Stimulated activated CD8-positive, alpha-beta memory T cell treated with anti-CD3 and anti-CD28 coated beads, Interleukin-15, amount 100 ng/mL, for 1 hour (primary cell): Measurements from ENCODE around the gene HSPA9.
"Not testable (repeated sequence)": the region's sequence is repeated elsewhere in the genome, so short reads cannot be mapped to it uniquely, and the experiment has no call there.

Experiments
- DNase-seq: peaks from one replicate; pipeline ENCODE4 v3.0.0-alpha.2; 2020; ENCODE audit warnings: low read depth

Gene HSPA9

DNA sequence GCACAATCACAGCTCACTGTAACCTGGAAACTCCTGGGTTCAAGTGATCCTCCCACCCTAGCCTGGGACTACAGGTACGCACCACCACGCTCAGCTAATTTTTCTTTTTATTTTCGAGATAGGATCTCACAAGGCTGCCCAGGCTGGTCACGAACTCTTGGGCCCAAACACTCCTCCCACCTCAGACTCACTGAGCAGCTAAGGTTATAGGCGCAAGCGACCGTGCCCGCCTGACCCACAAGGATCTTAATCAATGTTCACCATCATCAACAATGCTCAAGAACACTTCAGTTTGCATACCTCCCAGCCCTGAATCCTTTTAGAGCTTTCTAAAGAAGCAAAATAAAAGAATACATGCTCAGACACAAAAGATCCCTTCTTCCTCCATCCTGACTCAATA lies 45.4 kb downstream of the HSPA9 start:
- DNase-seq = no peak

DNA sequence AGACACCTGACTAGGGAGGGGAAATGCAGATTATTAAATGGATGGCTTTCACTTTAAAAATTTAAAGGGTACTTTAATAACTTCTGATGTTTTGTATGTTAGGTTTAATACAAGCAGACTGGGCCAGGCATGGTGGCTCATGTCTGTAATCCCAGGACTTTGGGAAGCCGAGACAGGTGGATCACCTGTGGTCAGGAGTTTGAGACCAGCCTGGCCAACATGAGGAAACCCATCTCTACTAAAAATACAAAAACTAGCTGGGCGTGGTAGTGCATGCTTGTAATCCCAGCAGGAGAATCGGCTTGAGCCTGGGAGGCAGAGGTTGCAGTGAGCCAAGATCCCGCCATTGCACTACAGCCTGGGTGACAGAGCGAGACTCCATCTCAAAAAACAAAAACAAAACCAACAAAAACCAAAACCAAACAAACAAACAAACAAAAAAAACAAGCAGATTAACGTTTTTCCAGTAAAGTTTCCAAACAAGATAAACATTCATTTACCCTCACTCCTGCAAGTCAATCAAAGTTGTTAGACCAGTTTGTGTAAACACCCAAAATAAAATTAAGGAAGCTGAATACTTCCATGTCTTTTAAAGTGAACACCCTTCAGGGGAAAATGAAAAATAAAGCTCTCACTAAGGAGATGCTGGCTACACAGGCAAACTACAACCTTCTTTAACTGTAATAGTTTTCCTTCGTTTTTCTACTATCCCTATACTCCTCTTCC lies 46.3 kb downstream of the HSPA9 start:
- no peak for DNase-seq

DNA sequence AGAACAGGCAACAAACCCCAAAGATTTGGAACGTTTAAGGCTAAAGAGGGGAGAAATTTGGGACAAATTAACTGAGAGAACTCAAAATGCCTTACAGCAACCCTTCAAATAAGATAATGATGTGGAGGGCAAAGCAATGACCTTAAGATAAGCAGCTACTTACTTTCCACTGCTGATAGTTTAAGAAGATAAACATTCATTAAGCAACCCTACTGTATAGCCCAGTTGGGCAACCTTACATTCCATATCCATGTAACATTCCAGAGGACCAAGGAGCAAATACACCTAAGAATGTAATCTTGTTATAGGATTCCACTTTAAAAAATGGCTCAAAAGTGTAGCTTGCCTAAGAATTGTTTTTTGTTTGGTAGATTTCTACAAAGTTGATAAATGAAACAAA lies 47.0 kb downstream of the HSPA9 start:
- DNase-seq = no peak

DNA sequence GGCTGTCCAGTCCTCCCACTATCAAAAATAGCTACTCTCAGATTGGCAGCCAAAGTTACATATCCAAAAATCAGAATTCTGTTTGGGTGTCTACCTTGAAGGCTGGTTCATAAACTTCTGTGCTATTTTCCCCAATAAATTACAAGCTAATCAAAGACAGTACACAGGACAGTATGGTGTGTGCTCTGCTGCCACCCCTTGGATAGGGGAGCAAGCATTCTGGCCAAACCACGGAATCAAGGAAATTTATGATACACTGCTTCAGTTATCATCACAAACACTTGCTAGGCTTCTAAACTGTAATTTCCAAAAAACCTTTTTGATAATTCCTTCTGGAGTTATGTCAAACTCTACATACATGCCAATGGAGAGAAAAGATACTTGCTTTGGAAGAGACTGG lies 48.0 kb downstream of the HSPA9 start:
- DNase-seq = no peak

DNA sequence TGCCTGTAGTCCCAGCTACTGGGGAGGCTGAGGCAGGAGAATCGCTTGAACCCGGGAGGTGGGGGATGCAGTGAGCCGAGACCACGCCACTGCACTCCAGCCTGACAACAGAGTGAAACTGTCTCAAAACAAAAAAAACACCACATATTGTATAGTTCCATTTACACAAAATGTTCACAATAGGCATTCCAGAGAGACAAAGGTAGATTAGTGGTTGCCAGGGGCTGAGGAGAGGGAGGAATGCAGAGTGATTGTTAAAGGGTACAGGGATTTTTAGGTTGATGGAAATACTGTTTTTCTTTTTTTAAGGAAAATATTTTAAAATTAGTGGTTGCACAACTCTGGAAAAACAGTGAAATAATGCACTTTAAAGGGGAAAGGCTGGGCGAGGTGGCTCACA lies 51.8 kb downstream of the HSPA9 start:
- no peak for DNase-seq

DNA sequence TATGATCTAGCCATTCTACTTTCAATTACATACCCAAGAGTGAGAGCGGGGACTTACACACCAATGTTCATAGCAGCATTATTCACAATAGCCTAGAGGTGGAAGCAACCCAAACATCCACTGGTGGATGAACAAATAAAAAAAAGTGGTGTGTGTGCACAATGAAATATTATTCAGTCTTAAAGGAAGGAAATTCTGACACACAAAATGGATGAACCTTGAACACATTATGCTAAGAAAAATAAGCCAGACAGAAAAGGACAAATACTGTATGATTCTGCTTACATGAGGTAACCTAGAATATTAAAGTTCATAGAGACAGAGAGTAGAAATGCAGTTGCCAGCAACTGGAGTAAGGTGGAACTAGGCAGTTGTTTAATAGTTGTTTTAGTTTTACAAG lies 54.2 kb downstream of the HSPA9 start:
- DNase-seq = no peak

DNA sequence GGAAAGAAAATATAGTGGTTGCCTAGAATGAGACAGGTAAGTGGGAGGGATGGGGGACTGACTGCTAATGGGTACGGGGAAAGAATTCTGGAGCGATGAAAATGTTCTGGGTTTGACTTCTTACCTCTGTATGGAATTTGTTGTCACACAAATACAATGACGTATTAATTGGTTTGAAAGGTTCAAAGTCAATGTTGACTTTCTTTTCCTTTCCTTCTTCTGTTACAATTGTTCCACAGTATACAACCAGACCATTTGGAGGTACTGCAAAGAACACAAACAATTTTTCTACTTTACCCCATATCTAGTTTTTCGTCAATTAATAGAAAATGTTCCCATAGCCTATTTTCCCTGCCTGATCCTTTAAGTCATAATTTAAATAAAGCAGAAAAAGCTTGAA lies 57.8 kb downstream of the HSPA9 start:
- no peak for DNase-seq

DNA sequence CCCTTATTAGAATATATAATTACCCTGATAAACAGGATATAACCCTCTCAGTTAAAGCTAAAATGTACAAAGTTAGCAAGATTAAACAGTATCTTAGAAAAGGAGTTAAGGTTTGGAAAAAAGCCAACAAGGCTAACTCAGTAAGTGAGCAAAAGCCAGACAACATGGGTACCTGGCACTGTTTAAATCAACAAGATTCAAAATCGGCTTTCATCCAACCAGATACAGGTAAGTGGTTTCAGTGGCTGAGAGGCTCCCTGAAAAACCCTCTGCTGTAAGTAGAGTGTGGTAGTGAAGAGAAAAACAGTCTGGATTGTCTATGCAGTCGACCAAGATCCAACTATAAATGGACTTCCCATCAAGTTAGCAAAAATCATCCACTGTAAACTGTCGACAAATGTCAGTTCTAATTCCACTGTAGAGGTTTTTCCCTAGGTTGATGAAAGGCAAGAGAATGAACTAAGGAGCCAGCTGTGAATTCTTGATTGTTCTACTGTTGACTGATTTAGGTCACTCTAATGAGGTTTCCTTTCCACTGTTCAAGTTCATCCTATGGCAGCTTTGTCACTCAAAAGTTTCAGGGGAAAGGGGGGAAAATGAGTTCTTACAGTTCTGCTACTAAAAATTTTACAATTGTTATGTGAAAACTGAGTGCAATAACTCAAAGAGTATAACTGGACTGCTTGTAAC lies 59.5 kb downstream of the HSPA9 start:
- no peak for DNase-seq

DNA sequence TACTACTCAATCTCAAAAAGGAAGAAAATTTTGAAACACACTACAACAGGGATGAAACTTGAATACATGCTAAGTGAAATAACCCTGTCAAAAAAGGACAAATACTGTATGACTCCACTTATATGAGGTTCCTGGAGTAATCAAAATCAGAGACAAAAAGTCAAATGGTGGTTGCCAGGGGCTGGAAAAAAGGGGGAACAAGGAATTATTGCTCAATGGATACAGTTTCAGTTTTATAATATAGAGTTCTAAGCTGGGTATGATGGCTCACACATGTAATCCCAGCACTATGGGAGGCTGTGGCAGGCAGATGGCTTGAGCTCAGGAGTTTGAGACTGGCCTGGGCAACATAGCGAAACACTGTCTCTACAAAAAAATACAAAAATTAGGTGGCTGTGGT lies 61.2 kb downstream of the HSPA9 start:
- DNase-seq = no peak

DNA sequence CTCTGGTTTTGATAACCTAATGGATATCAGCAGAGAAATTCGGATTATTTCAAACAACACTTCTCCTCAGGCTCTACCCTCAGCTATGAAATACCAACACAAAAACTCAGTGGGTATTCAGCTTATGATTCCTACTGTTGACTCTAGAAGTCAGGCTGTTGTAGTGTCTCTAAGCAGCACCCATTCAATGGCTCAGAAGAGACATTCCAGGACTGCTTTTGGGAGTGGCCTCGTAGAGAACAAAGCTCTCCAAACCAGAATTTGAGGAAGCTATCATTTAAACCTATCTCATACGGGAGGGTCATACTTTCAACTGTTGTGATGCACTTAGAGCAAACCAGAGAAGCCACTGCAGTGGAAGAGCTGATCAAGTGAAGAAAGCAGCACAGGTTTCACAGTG lies 66.2 kb downstream of the HSPA9 start:
- DNase-seq = no peak

DNA sequence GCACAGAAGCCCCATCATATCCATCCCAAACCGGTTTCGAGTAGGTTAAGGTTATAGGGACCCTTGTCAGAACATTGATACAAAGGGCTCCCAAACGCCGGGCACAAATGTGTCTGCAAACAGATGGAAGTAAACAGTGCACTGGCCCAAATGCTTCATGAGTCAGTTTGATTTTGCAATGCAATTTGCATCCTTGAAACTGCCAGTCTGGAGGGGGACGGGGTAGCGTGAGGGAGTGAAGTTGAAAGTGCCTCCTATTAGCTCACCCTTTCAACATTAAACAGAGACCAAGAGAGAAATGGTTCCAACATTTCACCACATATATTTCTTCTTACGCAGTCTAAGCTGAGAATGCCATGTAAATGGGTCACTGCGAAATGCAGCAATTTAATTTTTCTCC lies 67.7 kb downstream of the HSPA9 start:
- not testable (repeated sequence) for DNase-seq

DNA sequence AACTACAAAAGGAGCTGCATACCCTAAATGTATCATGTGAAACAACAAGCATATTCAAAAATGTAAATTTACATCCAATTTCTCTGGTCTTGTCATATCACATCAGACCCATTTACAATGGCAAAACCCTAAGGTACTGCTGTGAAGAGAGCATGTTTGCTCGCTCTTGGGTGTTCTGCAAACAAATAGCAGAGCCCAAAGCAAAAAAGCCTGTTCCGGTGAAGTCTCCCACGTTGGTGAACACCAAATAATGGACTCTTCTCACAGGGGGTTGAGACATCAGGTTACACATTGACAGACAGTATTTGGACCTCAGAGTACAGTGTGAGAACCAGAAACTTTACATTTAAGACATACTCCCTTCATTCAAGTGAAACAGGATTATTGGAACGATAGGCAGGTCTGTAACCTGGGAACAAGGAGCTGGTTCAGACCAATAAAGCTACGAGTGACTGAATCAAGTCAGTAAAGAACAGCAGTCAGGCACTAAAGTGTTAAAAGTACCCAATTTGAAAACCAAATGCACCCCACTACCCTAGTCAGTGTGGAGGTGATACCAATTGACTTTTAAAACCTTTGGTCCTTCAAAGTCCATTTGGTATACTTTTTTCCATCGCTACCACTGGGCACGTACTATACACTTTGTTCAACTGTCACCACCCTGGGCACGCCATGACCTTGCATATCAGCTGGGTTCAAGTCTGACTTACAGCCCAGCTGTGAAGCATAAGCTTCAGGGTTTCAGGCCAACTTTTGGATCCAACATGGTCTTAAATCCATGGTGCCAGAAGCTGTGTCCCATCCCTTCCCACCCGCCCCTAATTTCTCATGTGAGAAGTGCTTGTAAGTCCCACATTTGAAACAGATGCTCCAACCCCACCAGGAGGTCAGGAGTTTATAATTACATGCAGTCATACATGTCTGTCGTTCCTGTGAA lies 68.6 kb downstream of the HSPA9 start:
- no peak for DNase-seq

DNA sequence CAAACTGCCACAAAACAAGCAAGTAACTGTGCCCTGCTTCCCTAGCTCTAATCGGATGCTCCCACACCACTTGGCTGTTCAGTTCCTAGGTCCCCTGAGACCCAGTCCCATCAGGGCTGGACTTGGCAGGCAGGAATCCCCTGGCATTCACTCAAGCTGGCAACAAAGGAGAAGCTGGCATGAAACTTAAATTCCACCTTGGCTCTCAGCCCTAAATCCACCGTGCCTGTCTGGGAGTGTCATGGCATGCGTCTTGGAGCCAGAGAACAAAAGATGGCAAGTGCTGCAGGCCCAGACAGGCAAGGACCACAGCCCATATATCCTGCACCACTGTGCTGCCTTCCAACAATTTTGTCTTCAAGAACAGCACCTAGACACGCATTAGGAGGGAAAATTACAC lies 70.4 kb downstream of the HSPA9 start:
- DNase-seq = no peak
